ENCODE results near the gene ARID1B.

Gene ARID1B

GRCh38 chr6:157239148-157239547 lies 462.0 kb downstream of the ARID1B start:
- Histone ChIP-seq H3K36me3 (ENCODE audit: insufficient read depth, low read length) (no peaks in the 10 kb centered on the region), H3K9me3 (ENCODE audit: control insufficient read depth, insufficient read depth, low read length) (no peaks in the 10 kb centered on the region), H3K4me1 (ENCODE audit: insufficient read depth, low read length) (peaks cover 14% of the 10 kb centered on the region), H3K9ac (ENCODE audit: low read depth, low read length) (no peak overlapping the region)

- H3K9ac ChIP-seq (ENCODE audit: low read depth, low read length) = no peak overlapping the region
- peaks cover 14% of the 10 kb centered on the region for H3K4me1 ChIP-seq (ENCODE audit: insufficient read depth, low read length)
- H3K9me3 ChIP-seq (ENCODE audit: control insufficient read depth, insufficient read depth, low read length) = no peaks in the 10 kb centered on the region
- H3K36me3 ChIP-seq (ENCODE audit: insufficient read depth, low read length) = no peaks in the 10 kb centered on the region
Measured at GRCh38 chr6:157239671-157240058, 462.5 kb downstream of the ARID1B start.

- Histone ChIP-seq H3K4me1 (ENCODE audit: insufficient read depth, low read length) (peaks cover 14% of the 10 kb centered on the region), H3K36me3 (ENCODE audit: insufficient read depth, low read length) (no peaks in the 10 kb centered on the region), H3K9me3 (ENCODE audit: control insufficient read depth, insufficient read depth, low read length) (no peaks in the 10 kb centered on the region), H3K9ac (ENCODE audit: low read depth, low read length) (no peak overlapping the region; the same call in 1 of the 2 replicates)
Measured at GRCh38 chr6:157240059-157240959, 463.1 kb downstream of the ARID1B start.

- Histone ChIP-seq H3K9ac (ENCODE audit: low read depth, low read length) (no peak overlapping the region), H3K4me1 (ENCODE audit: insufficient read depth, low read length) (peaks cover 14% of the 10 kb centered on the region), H3K36me3 (ENCODE audit: insufficient read depth, low read length) (no peaks in the 10 kb centered on the region), H3K9me3 (ENCODE audit: control insufficient read depth, insufficient read depth, low read length) (no peaks in the 10 kb centered on the region)
Measured at GRCh38 chr6:157240960-157241311, 463.8 kb downstream of the ARID1B start.

- H3K9me3 ChIP-seq (ENCODE audit: control insufficient read depth, insufficient read depth, low read length) = no peaks in the 10 kb centered on the region
Measured at GRCh38 chr6:157242791-157243190, 465.6 kb downstream of the ARID1B start.

GRCh38 chr6:157244175-157244574 lies 467.0 kb downstream of the ARID1B start:
- H3K9me3 ChIP-seq (ENCODE audit: control insufficient read depth, insufficient read depth, low read length) = no peaks in the 10 kb centered on the region
- no peaks in the 10 kb centered on the region for H3K36me3 ChIP-seq (ENCODE audit: insufficient read depth, low read length)
- no peak overlapping the region for H3K9ac ChIP-seq (ENCODE audit: low read depth, low read length)
- peaks cover 17% of the 10 kb centered on the region for H3K4me1 ChIP-seq (ENCODE audit: insufficient read depth, low read length)

More at GRCh38 chr6:157242791-157243190, 465.6 kb downstream of the ARID1B start:
- no peaks in the 10 kb centered on the region for H3K36me3 ChIP-seq (ENCODE audit: insufficient read depth, low read length)
- peaks cover 17% of the 10 kb centered on the region for H3K4me1 ChIP-seq (ENCODE audit: insufficient read depth, low read length)
- H3K9ac ChIP-seq (ENCODE audit: low read depth, low read length) = no peak overlapping the region

GRCh38 chr6:157244780-157245179 lies 467.6 kb downstream of the ARID1B start:
- no peaks in the 10 kb centered on the region for H3K36me3 ChIP-seq (ENCODE audit: insufficient read depth, low read length)
- H3K9me3 ChIP-seq (ENCODE audit: control insufficient read depth, insufficient read depth, low read length) = no peaks in the 10 kb centered on the region
- H3K4me1 ChIP-seq (ENCODE audit: insufficient read depth, low read length) = peaks cover 13% of the 10 kb centered on the region; the same call in 1 of the 2 replicates
- H3K9ac ChIP-seq (ENCODE audit: low read depth, low read length) = no peak overlapping the region

- Histone ChIP-seq H3K9ac (ENCODE audit: low read depth, low read length) (no peak overlapping the region), H3K36me3 (ENCODE audit: insufficient read depth, low read length) (no peaks in the 10 kb centered on the region), H3K9me3 (ENCODE audit: control insufficient read depth, insufficient read depth, low read length) (no peaks in the 10 kb centered on the region), H3K4me1 (ENCODE audit: insufficient read depth, low read length) (peaks cover 6% of the 10 kb centered on the region; the same call in 1 of the 2 replicates)
Measured at GRCh38 chr6:157245436-157245835, 468.3 kb downstream of the ARID1B start.

GRCh38 chr6:157246048-157246630 lies 469.0 kb downstream of the ARID1B start:
- H3K9me3 ChIP-seq (ENCODE audit: control insufficient read depth, insufficient read depth, low read length) = no peaks in the 10 kb centered on the region
- peaks cover 3% of the 10 kb centered on the region; the same call in 1 of the 2 replicates for H3K4me1 ChIP-seq (ENCODE audit: insufficient read depth, low read length)
- H3K36me3 ChIP-seq (ENCODE audit: insufficient read depth, low read length) = no peaks in the 10 kb centered on the region
- no peak overlapping the region for H3K9ac ChIP-seq (ENCODE audit: low read depth, low read length)

- Histone ChIP-seq H3K9ac (ENCODE audit: low read depth, low read length) (no peak overlapping the region), H3K9me3 (ENCODE audit: control insufficient read depth, insufficient read depth, low read length) (no peaks in the 10 kb centered on the region), H3K36me3 (ENCODE audit: insufficient read depth, low read length) (no peaks in the 10 kb centered on the region)
Measured at GRCh38 chr6:157246771-157247484, 469.8 kb downstream of the ARID1B start.

GRCh38 chr6:157248264-157248663 lies 471.1 kb downstream of the ARID1B start:
- H3K9ac ChIP-seq (ENCODE audit: low read depth, low read length) = no peak overlapping the region
- no peaks in the 10 kb centered on the region for H3K36me3 ChIP-seq (ENCODE audit: insufficient read depth, low read length)
- peaks cover 3% of the 10 kb centered on the region; the same call in 1 of the 2 replicates for H3K4me1 ChIP-seq (ENCODE audit: insufficient read depth, low read length)
- H3K9me3 ChIP-seq (ENCODE audit: control insufficient read depth, insufficient read depth, low read length) = no peaks in the 10 kb centered on the region

More at GRCh38 chr6:157246771-157247484, 469.8 kb downstream of the ARID1B start:
- H3K4me1 ChIP-seq (ENCODE audit: insufficient read depth, low read length) = peaks cover 3% of the 10 kb centered on the region; the same call in 1 of the 2 replicates

GRCh38 chr6:157249826-157250225 lies 472.6 kb downstream of the ARID1B start:
- H3K9ac ChIP-seq (ENCODE audit: low read depth, low read length) = no peak overlapping the region
- no peaks in the 10 kb centered on the region for H3K36me3 ChIP-seq (ENCODE audit: insufficient read depth, low read length)
- H3K4me1 ChIP-seq (ENCODE audit: insufficient read depth, low read length) = peaks cover 3% of the 10 kb centered on the region; the same call in 1 of the 2 replicates
- no peaks in the 10 kb centered on the region for H3K9me3 ChIP-seq (ENCODE audit: control insufficient read depth, insufficient read depth, low read length)

GRCh38 chr6:157251586-157252247 lies 474.5 kb downstream of the ARID1B start:
- H3K4me1 ChIP-seq (ENCODE audit: insufficient read depth, low read length) = peaks cover 1% of the 10 kb centered on the region; the same call in 1 of the 2 replicates

GRCh38 chr6:157253017-157253416 lies 475.8 kb downstream of the ARID1B start:
- no peaks in the 10 kb centered on the region for H3K4me1 ChIP-seq (ENCODE audit: insufficient read depth, low read length)
- H3K36me3 ChIP-seq (ENCODE audit: insufficient read depth, low read length) = no peaks in the 10 kb centered on the region
- H3K9me3 ChIP-seq (ENCODE audit: control insufficient read depth, insufficient read depth, low read length) = no peaks in the 10 kb centered on the region

More at GRCh38 chr6:157251586-157252247, 474.5 kb downstream of the ARID1B start:
- H3K9me3 ChIP-seq (ENCODE audit: control insufficient read depth, insufficient read depth, low read length) = no peaks in the 10 kb centered on the region
- H3K36me3 ChIP-seq (ENCODE audit: insufficient read depth, low read length) = no peaks in the 10 kb centered on the region
- no peak overlapping the region for H3K9ac ChIP-seq (ENCODE audit: low read depth, low read length)

More at GRCh38 chr6:157253017-157253416, 475.8 kb downstream of the ARID1B start:
- no peak overlapping the region for H3K9ac ChIP-seq (ENCODE audit: low read depth, low read length)
